Cerebellar nuclear complex (tissue), 1 donor: ENCODE data around the gene LMF1.

Source experiments
- DNase-seq, 2 experiments: peaks; one replicate each; lab custom pipeline; 2025; lab: John Stamatoyannopoulos, UW

Gene LMF1

GRCh38 chr16:984736-985636, 14.2 kb upstream of the LMF1 start:
- DNase-seq, result no peak

DNA sequence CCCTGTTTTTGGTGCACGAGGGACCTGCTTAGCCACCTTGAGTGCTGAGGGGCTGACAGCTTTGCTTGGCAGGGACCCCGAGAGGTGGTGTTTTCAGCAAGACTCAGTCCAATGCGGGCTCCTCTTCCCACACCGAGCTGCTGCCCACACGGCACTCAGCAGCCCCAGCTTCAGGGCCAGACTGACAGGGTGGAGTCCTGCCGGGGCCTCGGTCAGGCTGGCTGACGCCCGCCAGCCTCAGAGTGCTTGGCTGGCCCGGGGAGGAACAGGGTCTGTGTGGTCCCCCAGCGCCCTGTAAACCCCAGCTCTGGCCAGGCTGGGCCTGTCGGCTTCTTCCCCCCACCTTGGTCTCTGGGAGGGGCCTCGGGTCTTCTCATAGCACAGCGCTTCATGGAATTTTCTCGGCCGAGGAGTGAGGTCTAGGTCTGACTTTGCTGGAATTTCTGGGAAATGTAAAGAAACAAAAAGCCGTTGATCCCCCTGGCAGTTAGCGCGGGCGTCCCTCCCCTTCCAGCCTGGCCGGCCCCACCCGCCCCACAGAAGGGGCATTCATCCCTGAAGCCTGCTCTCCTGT, 13.4 kb upstream of the LMF1 start:
- DNase-seq, result no peak

- DNase-seq, result no peak
These were observed 12.6 kb upstream of the LMF1 start for GRCh38 chr16:983044-984030.

DNA sequence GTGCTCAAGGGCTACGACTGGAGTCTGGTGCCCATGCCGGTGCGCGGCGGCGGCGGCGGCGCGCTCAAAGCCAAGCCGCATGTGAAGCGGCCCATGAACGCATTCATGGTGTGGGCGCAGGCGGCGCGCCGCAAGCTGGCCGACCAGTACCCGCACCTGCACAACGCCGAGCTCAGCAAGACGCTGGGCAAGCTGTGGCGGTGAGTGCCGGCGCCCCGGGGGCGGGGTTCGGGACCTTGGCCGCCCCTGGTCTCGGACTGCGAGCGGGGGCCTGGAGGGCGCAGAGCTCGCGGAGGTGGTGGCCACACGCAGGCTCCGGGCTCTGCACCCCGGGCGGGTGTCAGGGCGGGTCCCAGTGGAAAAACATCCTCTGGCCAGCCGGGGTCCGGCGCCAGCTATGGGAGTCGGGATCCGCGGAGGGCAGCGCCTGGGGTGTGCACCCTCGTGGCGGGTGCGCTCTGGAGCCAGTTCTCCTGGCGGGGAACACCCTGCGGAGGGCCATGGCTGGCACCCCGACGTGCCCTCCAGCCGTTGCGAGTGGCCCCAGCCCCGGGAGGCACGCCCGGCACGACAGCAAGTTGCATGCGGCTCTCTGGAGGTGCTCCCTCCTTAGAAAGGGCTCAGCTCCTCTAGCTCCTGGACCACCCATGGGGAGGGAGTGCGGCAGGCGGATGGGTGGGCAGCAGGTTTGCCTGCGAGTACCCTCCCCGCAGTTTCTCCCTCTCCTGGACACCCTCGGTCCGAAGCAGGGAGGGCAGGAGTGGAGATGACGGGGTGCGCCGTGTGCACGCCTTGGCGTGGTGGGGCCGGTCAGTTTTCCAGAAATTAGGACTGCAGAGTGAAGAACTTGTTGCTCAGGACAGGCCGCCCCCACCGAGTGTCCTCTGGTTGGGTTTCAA, 11.6 kb upstream of the LMF1 start:
- DNase-seq, result no peak

DNA sequence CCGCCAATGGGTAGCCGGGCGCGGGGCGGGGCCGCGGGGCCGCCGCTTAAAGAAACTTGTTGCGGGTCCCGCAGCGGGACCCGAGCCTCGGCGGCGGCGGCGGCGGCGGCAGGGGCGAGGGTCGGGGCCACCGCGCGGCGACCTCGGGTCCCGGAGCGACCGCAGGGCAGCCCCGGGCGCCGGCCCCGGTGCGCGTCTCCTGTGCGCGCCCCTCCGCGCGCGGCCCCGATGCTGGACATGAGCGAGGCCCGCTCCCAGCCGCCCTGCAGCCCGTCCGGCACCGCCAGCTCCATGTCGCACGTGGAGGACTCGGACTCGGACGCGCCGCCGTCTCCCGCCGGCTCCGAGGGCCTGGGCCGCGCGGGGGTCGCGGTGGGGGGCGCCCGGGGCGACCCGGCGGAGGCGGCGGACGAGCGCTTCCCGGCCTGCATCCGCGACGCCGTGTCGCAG, 10.9 kb upstream of the LMF1 start, which contains the start of gene SOX8:
SOX8 (plus strand) TSS at position 76 of the 450 bp plus-strand sequence; CDS start at position 229, 153 bp downstream.
- DNase-seq, result no peak

DNA sequence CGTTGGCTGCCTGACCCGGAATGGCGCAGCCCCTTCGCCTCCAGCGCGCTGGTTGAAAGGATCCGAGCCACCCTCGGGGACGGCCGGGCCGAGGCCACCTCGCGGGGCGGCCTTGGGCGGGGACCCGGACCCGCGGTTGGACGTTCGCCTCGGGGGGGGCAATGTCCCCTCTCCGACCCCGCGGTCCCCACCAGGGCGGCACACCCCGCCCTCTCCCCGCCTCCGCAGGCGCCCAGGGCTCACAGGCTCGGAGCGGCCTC, 9.7 kb upstream of the LMF1 start:
- DNase-seq, result no peak

- DNase-seq, result no peak
These were observed 9.2 kb upstream of the LMF1 start for GRCh38 chr16:979859-980594.

- DNase-seq, result no peak
These were observed 8.4 kb upstream of the LMF1 start for GRCh38 chr16:979147-979546.

- no peak for DNase-seq
These were observed 7.6 kb upstream of the LMF1 start for GRCh38 chr16:978403-978802.

DNA sequence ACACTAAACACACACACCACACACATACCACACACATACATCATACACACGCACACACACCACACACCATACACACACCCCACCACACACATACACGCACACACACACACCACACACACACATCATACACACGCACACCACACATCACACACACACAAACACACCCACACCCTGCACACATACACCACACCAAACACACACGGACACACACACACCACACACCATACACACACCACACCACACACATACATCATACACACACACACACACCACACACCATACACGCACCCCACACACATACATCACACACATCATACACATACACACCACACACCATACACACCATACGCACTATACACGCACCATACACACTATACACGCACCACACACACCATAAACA, 7.1 kb upstream of the LMF1 start:
- DNase-seq, result no peak

DNA sequence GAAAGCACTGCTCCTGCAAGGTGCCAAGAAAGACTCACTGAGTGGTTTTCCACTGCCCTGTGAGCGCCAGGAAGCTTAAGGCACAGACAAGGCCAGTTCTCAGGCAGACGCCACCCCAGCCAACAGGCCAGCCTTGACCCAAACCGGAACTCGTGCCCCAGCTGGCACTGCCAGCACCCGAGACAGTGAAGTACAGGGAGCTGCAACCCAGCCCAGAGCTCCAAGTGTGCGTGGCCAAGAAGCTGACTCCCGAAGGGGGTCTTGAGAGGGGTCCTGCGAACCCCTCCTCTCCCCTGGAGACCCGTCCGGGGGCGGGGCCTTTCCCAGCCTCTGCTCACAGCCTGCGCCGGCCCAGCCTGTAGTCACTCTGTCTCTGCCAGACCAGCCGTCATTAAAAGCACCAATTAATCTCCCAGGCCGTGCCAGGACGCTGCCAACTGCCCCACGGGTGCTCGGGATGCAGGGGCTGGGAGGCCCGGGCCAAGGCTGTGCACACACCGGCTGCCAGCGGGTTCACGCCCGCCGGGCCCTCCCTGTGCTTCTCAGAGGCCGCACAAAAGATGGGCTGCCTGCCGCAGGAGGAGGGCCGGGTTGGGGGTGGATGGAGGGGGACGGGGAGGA, 6.4 kb upstream of the LMF1 start:
- no peak for DNase-seq

- DNase-seq, result no peak
These were observed 5.7 kb upstream of the LMF1 start for GRCh38 chr16:976389-976931.

DNA sequence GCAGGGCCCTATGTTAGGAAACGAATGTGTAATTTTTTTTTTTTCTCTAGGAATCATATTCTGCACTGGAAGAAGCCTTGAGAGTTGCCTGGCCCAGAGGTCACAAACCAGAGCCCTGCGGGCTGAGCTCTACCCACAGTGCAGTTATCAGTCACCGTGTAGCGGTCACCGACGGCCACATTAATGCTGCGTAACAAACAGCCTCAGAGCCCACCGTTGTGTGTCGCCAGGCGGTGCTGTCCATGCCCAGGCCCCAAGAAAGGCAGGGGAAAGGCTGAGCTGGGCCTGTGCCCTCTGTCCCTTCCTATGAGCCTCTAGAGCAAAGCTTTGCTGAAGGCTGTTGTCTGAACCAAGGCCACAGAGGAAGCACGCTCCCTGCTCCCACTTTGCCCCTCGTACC, 4.5 kb upstream of the LMF1 start:
- no peak for DNase-seq

DNA sequence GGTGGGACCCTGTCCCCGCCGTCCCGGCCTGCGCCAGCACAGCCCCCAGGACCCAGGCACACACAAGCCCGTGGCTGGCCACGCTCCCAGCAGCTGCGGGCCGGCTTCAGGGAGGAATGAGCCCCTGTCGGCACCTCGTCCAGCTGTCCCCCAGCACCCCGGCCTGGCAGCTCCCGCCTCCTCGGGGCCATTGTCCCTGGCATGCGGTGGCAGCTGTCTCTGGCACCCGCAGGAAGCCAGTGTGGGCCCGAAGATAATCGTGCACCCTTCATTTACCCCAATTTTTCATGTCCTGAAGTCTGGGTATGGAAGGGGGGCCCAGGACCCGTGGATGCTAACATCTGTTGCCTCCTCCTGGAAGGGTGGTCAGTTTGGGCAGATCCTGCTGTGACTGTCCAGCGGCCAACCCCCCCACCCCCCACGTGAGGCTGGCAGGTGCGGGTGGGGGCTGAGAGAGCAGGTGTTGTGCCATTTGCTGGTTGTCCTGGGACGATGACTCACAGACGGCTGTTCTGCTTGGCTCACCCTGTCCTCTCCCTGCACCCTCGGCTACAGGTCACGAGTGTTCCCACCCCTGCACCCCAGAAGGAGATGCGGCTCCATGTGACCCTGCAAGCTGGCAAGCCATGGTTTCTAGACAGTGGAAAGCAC, 4.0 kb upstream of the LMF1 start:
- DNase-seq, result no peak

DNA sequence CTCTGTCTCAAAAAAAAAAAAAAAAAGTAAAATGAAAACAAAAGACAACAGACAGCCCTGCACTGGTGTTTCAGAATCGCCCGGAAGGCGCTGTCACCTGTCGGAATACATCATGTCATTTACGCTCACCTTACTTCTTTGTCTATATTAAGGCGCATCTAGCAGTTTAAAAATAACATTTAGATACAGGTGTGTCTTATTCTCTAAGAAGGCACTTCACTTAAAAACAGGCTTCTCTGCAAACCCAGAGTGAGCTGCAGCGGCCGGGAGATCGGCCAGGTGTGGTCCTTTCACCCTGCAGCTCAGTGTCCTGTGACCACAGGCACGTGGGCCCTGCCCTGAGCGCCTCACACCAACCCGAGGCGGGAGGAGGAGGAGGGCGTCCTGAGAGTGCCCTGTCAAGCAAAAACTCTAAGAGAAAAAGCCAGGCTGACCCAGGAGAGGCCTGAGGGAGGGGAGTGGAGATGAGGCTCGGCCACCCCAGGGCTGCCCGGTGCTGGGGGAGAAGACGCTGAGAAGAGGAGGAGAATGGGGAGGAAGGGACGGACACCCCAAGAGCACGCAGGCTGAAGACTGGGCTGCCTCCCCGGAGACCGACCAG, 3.3 kb upstream of the LMF1 start:
- DNase-seq, result no peak

DNA sequence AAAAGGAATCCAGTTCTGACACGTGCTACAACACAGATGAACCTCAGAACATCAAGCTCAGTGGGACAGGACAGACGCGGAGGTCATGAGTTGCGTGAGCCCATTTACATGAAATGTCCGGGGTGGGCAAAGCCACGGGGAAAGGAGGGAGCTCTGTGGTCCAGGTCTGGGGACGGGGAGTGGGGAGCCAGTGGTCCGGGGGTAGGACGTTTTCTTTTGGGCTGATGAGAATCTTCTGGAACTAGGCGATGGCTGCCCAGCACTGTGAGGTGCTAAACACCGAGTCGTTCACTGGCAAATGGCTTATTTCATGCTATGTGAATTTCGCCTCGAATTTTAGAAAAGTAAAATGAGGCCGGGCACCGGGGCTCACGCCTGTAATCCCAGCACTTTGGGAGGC, 2.6 kb upstream of the LMF1 start:
- no peak for DNase-seq

DNA sequence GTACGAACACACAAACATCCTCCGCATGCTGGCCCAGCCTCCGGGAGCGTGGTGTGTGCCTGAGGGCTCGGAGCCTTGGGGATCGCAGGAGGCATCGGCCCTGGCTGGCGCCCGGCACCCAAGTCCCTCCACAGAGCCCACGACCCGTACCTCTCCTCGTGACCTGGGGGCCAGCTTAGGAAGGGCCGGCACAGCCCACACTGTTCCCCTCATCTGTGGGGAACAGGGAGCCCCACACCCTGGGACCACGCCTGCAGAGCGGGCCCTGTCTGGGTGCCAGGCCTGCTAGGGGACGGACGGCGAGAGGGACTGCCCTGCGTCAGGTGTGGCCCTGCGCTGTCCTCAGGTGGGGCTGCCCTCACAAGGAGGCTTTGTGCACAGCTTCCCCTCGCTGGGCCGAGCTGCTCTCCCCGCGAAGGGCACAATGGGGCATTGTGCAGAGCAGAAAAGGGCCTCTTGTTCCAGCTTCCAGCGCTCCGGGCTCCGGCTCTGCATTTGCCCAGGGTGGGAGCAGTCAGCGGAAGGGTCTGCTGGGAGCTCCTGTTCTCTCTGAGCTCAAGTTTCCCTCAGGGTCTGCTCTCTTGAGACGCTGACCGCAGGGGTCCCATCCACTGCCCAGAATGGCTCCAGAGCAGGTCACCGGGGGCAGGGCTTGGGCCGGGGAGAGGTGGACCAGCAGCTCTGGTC, 1.7 kb upstream of the LMF1 start:
- no peak for DNase-seq

DNA sequence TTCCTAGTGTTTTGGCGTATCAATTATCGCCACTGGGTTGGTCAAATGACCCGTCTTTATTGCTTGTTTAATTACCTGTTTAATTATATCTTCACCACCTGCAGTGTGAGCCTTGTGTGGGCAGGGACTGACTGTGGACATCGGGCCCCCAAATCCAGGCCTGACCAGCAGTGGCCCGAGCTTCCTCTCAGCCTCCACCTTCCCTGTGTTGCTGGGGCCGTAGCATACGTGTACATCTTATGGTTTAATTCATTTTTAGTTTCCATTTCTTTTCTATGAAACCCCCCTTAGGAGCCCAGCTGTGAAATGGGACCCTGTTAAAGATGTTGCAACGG, 1.2 kb upstream of the LMF1 start:
- no peak for DNase-seq

GRCh38 chr16:971582-971905, 760 bp upstream of the LMF1 start:
- no peak for DNase-seq
